OCI-LY1 (cell line): ENCODE measurements around the gene GALNT1.

Experiments used
- CTCF ChIP-seq: fragments of 200-600 bp; sonication (generic), shearing (Covaris generic); IDR thresholded peaks from 2 replicates; pipeline ENCODE4 v1.5.1; 2017; ENCODE audit warnings: mild to moderate bottlenecking, antibody characterized with exemption, low read length, moderate library complexity, mixed read lengths
- EZH2 ChIP-seq: fragments of 200-600 bp; sonication (generic), shearing (Covaris generic); IDR thresholded peaks from 2 replicates; pipeline ENCODE4 v1.8.0; 2017; ENCODE audit warnings: borderline replicate concordance, mixed run types, mild to moderate bottlenecking, antibody characterized with exemption, low read length, moderate library complexity, mixed read lengths

DNA sequence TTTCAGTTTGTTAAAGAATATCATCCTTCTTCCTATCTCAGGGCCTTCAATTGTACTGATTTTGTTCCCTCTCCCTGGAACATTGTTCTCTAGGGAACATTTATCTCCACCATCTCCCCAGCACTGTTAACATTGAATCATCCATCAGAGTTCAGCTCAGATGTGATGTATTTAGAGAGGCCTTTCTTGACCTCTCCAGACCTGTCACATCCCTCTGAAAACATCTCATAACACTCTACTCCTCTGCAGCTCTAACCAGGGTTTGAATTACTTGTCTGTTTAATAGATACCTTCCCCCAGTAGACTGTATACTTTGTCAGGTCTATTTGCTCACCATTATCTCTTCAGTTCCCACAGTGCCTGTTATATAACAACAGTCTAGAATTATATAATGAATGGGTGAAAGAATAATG, 98.6 kb downstream of the GALNT1 start:
- TF ChIP-seq EZH2 (no peak), CTCF (no peak)
